GM20000 (cell line): Measurements from ENCODE around the gene HCN1.
"Not testable (repeated sequence)": the region's sequence is repeated elsewhere in the genome, so short reads cannot be mapped to it uniquely, and the experiment has no call there.

Experiments used
- DNase-seq: peaks from one replicate; pipeline ENCODE4 v3.0.0; 2012; ENCODE audit warnings: low spot score
- TF ChIP-seq, protein P1 (sequence below): IDR thresholded peaks from 2 replicates; pipeline ENCODE4 v1.5.1; 2012; ENCODE audit warnings: mild to moderate bottlenecking, control low read depth; ENCODE audit errors: extremely low read depth, missing control alignments

HCN1 gene

GRCh38 chr5:45622365-45622764 is 73.8 kb downstream of the HCN1 start:
- no peak for DNase-seq
- TF ChIP-seq, protein P1, sequence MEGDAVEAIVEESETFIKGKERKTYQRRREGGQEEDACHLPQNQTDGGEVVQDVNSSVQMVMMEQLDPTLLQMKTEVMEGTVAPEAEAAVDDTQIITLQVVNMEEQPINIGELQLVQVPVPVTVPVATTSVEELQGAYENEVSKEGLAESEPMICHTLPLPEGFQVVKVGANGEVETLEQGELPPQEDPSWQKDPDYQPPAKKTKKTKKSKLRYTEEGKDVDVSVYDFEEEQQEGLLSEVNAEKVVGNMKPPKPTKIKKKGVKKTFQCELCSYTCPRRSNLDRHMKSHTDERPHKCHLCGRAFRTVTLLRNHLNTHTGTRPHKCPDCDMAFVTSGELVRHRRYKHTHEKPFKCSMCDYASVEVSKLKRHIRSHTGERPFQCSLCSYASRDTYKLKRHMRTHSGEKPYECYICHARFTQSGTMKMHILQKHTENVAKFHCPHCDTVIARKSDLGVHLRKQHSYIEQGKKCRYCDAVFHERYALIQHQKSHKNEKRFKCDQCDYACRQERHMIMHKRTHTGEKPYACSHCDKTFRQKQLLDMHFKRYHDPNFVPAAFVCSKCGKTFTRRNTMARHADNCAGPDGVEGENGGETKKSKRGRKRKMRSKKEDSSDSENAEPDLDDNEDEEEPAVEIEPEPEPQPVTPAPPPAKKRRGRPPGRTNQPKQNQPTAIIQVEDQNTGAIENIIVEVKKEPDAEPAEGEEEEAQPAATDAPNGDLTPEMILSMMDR, result no peak

DNA sequence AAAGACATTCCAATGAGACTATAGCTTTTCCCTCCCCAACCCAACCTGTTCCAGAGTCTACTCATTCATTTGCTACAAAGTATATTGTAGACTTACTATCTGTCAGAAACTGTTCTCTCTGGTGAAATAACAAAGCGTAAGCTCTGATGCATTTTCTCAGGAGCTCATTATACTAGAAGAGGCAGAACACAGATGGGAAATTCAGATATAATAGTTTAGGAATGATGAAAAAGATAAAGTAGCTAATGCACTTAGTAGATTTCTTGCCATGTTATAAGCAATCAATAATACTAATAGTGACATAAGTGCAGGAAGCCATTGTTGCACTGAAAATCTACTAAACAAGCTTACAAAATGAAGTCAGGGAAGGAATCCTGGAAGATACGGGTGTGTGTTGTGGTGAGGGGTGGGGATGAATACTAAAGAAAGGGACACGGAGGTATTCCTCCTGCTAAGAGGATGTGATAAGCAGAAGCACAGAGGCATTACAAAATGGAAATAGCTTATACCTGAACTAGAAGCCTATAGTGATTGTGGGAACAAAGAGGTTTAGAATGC is 78.2 kb downstream of the HCN1 start:
- DNase-seq, result no peak
- TF ChIP-seq, protein P1, result no peak

DNA sequence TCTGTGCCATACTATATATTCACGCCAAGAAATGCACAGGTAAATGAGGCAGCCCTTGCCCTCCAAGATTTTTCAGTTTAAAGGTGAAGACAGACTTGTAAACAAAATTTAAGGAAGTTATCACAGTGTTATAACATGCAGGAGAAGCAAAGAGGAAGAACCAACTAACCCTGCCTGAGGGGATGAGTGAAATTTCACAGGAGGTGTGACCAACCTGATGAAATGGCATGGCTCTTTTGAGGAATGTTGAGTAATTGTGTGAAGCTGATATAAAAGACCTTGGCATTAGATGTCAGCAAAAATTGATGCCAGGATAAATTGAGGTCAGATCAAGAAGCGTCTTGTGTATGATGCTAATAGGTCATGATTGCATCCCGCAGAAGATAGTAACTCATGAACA is 86.5 kb downstream of the HCN1 start:
- DNase-seq, result no peak
- TF ChIP-seq, protein P1, result no peak

- TF ChIP-seq, protein P1, result no peak
- no peak for DNase-seq
Measured at GRCh38 chr5:45604092-45604491, 92.1 kb downstream of the HCN1 start.

- DNase-seq, result no peak
- TF ChIP-seq, protein P1, result no peak
Measured at GRCh38 chr5:45601424-45601823, 94.8 kb downstream of the HCN1 start.

DNA sequence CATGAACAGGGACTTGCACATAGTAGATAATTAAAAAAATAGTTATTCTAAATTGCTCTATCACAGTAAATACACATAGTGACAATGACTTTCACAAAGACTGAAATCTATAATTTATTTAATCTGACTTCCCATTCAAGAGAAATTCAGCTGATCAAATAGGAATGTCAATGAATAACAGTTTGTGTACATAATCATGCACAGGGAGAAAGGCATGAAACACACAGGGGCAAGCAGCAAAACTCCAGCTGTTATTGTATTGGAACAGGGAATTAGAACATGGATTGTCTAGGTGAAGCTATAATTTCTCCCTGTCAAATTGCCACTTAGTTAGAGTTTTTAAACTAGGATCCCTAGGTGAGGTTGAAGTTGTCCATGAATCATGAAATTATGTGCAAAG is 99.9 kb downstream of the HCN1 start:
- no peak for DNase-seq
- TF ChIP-seq, protein P1, result no peak

DNA sequence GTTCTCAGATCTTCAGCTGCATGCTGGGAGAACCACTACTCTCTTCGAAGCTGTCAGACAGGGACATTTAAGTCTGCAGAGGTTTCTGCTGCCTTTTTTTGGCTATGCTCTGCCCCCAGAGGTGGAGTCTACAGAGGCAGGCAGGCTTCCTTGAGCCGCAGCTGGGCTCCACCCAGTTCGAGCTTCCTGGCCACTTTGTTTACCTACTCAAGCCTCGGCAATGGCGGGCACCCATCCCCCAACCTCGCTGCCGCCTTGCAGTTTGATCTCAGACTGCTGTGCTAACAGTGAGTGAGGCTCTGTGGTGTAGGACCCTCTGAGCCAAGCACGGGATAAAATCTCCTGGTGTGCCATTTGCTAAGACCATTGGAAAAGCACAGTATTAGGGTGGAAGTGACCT is 110.2 kb downstream of the HCN1 start:
- DNase-seq, result not testable (repeated sequence)

- DNase-seq, result no peak
- TF ChIP-seq, protein P1, result no peak
Measured at GRCh38 chr5:45578270-45578669, 117.9 kb downstream of the HCN1 start.
